ENCODE results near the gene VPS35L.
"Not testable (repeated sequence)": the region's sequence is repeated elsewhere in the genome, so short reads cannot be mapped to it uniquely, and the experiment has no call there.

VPS35L gene

DNA sequence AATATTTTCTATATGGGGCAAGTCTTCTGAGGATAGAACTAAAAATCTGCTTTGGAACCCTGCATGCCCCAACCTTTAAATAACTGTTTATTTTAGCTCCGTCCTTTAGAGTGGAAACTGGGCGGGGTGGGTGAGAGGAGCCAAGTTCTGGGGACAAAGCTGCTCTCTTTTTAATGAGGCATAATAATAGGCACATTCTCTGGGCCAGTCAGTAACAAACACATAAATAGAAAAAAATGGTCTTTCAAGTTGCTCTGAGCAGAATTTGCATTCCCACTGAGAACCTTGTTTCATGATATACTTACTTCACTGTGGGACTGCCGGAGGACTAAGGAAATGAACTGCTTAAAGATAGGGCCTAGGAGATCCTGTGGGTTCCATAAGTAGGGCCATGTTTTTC lies 111.0 kb downstream of the VPS35L start:
- no peak for TF ChIP-seq YY1 (IDR thresholded peaks at IDR 0.05; ENCODE audit: insufficient read depth, insufficient read length)
- no peak for TF ChIP-seq ZNF274 (IDR thresholded peaks at IDR 0.05; ENCODE audit: low read depth, low read length)
- TF ChIP-seq SUZ12 (IDR thresholded peaks at IDR 0.05; ENCODE audit: extremely low read depth, insufficient read depth, insufficient read length): no peak
- no peak overlapping the region for H3K9ac ChIP-seq (ENCODE audit: insufficient read length, low read depth)
- DNase-seq (ENCODE audit: low read depth, low spot score): no peak

DNA sequence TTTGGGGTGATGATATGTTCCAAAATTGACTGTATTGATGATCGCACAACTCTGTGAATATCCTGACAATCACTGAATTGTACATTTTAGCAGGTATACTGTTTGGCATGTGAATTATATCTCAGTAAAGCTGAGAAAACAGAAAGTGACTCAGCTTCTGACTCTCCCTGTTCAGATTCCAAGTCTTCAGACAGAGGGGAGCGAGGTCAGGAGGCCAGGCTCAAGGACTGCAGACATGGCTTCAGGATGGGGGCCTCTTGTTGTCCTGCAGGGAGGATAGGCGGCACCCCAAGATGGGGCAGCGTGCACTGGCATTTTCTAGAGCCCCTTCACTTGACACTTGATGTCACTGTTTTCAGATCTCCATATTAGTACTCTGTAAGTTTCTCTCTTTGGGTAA lies 116.9 kb downstream of the VPS35L start:
- no peak for DNase-seq (ENCODE audit: low read depth, low spot score)
- H3K27me3 ChIP-seq (ENCODE audit: insufficient read depth, insufficient read length): no peaks in the 10 kb centered on the region
- H3K4me3 ChIP-seq (ENCODE audit: insufficient read length, low read depth): no peak overlapping the region
- H3K9me3 ChIP-seq (ENCODE audit: insufficient read depth, low read length): no peaks in the 10 kb centered on the region
- no peaks in the 10 kb centered on the region for H3K4me1 ChIP-seq (ENCODE audit: insufficient read depth, insufficient read length)
- H3K9ac ChIP-seq (ENCODE audit: insufficient read length, low read depth): no peak overlapping the region
- H3K36me3 ChIP-seq (ENCODE audit: insufficient read depth, insufficient read length, low read length): peaks cover 41% of the 10 kb centered on the region
- no peak for TF ChIP-seq SUZ12 (IDR thresholded peaks at IDR 0.05; ENCODE audit: extremely low read depth, insufficient read depth, insufficient read length)
- TF ChIP-seq YY1 (IDR thresholded peaks at IDR 0.05; ENCODE audit: insufficient read depth, insufficient read length): no peak
- no peak for TF ChIP-seq ZNF274 (IDR thresholded peaks at IDR 0.05; ENCODE audit: low read depth, low read length)

More for the DNA sequence above, 111.0 kb downstream of the VPS35L start:
- peaks cover 25% of the 10 kb centered on the region for H3K36me3 ChIP-seq (ENCODE audit: insufficient read depth, insufficient read length, low read length)
- H3K4me3 ChIP-seq (ENCODE audit: insufficient read length, low read depth): no peak overlapping the region
- H3K4me1 ChIP-seq (ENCODE audit: insufficient read depth, insufficient read length): no peaks in the 10 kb centered on the region
- H3K27me3 ChIP-seq (ENCODE audit: insufficient read depth, insufficient read length): no peaks in the 10 kb centered on the region
- peaks cover 19% of the 10 kb centered on the region; the same call in 1 of the 2 replicates for H3K9me3 ChIP-seq (ENCODE audit: insufficient read depth, low read length)

DNA sequence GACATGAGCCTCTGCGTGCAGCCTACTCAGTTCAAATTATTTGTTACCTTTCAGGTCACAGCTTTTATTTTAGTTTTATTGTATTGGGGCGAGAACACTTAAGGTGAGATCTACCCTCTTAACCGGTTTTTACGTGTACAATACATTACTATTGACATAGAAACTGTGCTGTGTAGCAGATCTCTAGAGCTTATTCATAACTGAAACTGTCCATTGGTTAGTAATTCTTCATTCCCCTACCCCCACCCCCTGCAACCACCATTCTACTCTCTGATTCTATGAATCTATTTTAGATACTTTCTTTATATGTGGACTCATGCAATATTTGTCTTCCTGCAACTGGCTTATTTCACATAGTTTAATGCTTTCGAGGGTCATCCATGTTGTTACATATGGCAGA lies 119.0 kb downstream of the VPS35L start:
- peaks cover 34% of the 10 kb centered on the region for H3K36me3 ChIP-seq (ENCODE audit: insufficient read depth, insufficient read length, low read length)
- H3K9me3 ChIP-seq (ENCODE audit: insufficient read depth, low read length): no peaks in the 10 kb centered on the region
- H3K4me1 ChIP-seq (ENCODE audit: insufficient read depth, insufficient read length): no peaks in the 10 kb centered on the region

DNA sequence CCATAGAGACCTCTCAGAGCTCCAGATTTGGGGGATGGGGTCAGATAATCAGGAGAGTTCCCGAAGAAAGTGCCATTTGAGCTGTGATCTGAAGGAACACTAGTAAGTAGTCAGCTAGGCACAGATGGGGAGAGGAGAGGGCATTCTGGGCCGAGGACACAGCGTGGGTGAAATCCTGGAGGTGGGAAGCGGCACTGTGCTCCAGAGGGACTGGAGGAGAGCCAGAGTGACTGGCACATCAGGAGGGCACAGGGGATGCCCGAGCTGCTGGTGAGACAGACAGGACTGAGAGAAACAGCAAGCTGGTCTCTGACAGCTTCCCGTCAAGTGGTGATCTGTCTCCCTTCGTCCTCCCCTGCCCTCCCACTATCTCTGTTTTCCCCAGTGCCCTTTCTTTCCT lies 121.9 kb downstream of the VPS35L start:
- H3K4me3 ChIP-seq (ENCODE audit: insufficient read length, low read depth): no peak overlapping the region
- H3K9me3 ChIP-seq (ENCODE audit: insufficient read depth, low read length): no peaks in the 10 kb centered on the region
- no peaks in the 10 kb centered on the region for H3K27me3 ChIP-seq (ENCODE audit: insufficient read depth, insufficient read length)
- no peak overlapping the region for H3K9ac ChIP-seq (ENCODE audit: insufficient read length, low read depth)
- H3K4me1 ChIP-seq (ENCODE audit: insufficient read depth, insufficient read length): no peaks in the 10 kb centered on the region
- no peak for TF ChIP-seq SUZ12 (IDR thresholded peaks at IDR 0.05; ENCODE audit: extremely low read depth, insufficient read depth, insufficient read length)
- no peak for TF ChIP-seq YY1 (IDR thresholded peaks at IDR 0.05; ENCODE audit: insufficient read depth, insufficient read length)
- no peak for TF ChIP-seq ZNF274 (IDR thresholded peaks at IDR 0.05; ENCODE audit: low read depth, low read length)
- DNase-seq (ENCODE audit: low read depth, low spot score): no peak
- H3K36me3 ChIP-seq (ENCODE audit: insufficient read depth, insufficient read length, low read length): peaks cover 38% of the 10 kb centered on the region

More for the DNA sequence above, 119.0 kb downstream of the VPS35L start:
- TF ChIP-seq SUZ12 (IDR thresholded peaks at IDR 0.05; ENCODE audit: extremely low read depth, insufficient read depth, insufficient read length): no peak
- no peak for TF ChIP-seq YY1 (IDR thresholded peaks at IDR 0.05; ENCODE audit: insufficient read depth, insufficient read length)
- TF ChIP-seq ZNF274 (IDR thresholded peaks at IDR 0.05; ENCODE audit: low read depth, low read length): no peak
- no peaks in the 10 kb centered on the region for H3K27me3 ChIP-seq (ENCODE audit: insufficient read depth, insufficient read length)
- no peak overlapping the region for H3K9ac ChIP-seq (ENCODE audit: insufficient read length, low read depth)
- DNase-seq (ENCODE audit: low read depth, low spot score): no peak
- no peak overlapping the region for H3K4me3 ChIP-seq (ENCODE audit: insufficient read length, low read depth)

DNA sequence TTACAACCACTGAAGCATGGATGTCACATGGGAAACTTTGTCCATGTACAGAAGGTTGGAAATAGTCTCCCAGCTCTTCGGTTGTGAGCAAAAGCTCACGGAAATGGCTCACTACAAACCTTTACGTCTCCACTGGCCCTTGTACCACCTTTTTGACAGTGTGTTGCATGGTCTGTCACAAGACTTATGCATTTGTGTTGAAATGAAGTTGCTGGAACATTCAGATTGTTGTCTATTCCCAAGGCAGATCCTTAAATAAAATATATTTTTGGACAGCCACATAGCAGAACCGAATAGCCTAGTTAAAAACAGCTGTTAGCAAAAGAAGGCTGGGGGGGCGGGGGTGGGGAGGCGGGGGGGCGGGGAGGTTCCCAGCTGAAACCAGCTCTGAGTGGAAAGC lies 123.3 kb downstream of the VPS35L start:
- Histone ChIP-seq H3K4me3 (ENCODE audit: insufficient read length, low read depth) (no peak overlapping the region), H3K27me3 (ENCODE audit: insufficient read depth, insufficient read length) (no peaks in the 10 kb centered on the region), H3K4me1 (ENCODE audit: insufficient read depth, insufficient read length) (no peaks in the 10 kb centered on the region), H3K36me3 (ENCODE audit: insufficient read depth, insufficient read length, low read length) (peaks cover 49% of the 10 kb centered on the region), H3K9ac (ENCODE audit: insufficient read length, low read depth) (no peak overlapping the region), H3K9me3 (ENCODE audit: insufficient read depth, low read length) (peaks cover 5% of the 10 kb centered on the region; the same call in 1 of the 2 replicates)
- no peak for TF ChIP-seq SUZ12 (IDR thresholded peaks at IDR 0.05; ENCODE audit: extremely low read depth, insufficient read depth, insufficient read length)
- no peak for TF ChIP-seq ZNF274 (IDR thresholded peaks at IDR 0.05; ENCODE audit: low read depth, low read length)
- TF ChIP-seq YY1 (IDR thresholded peaks at IDR 0.05; ENCODE audit: insufficient read depth, insufficient read length): no peak
- no peak for DNase-seq (ENCODE audit: low read depth, low spot score)

DNA sequence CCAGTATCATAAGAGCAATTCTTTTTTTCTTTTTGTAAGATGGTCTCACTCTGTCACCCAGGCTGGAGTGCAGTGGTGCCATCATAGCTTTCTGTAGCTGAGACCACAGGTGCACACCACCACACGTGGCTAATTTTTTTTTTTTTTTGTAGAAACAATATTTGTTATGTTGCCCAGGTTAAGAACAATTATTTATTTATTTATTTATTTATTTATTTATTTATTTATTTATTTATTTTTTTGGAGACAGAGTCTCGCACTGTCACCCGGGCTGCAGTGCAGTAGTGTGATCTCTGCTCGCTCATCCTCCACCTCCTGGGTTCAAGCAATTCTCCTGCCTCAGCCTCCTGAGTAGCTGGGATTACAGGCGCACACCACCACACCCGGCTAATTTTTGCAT lies 123.8 kb downstream of the VPS35L start:
- H3K4me3 ChIP-seq (ENCODE audit: insufficient read length, low read depth); DNase-seq (ENCODE audit: low read depth, low spot score); H3K27me3 ChIP-seq (ENCODE audit: insufficient read depth, insufficient read length); H3K4me1 ChIP-seq (ENCODE audit: insufficient read depth, insufficient read length); H3K9ac ChIP-seq (ENCODE audit: insufficient read length, low read depth); H3K9me3 ChIP-seq (ENCODE audit: insufficient read depth, low read length): not testable (repeated sequence)
- H3K36me3 ChIP-seq (ENCODE audit: insufficient read depth, insufficient read length, low read length): peaks cover 52% of the 10 kb centered on the region

DNA sequence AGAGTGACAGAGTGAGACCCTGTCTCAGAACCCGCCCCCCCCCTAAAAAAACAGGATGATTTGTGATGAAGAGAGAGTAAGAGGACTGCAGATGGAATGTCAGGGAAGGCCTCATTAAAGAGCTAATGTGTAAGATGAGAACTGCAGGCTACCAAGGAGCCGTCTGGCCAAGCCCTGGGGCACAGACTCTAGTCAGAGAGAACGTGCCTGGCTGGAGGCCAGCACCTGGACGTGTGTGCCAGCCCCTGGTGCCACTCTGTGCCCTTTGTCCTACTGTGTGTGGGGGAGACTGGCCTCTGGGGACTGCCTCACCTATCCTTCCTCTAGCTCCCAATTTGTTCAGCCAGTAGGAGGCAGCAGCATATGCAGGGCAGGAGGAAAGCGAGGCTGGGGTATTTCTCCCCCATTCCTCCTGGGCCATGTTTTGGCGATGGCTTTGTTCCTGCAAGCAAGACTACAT lies 125.4 kb downstream of the VPS35L start:
- peaks cover 13% of the 10 kb centered on the region for H3K9me3 ChIP-seq (ENCODE audit: insufficient read depth, low read length)
- DNase-seq (ENCODE audit: low read depth, low spot score): no peak
- H3K4me3 ChIP-seq (ENCODE audit: insufficient read length, low read depth): no peak overlapping the region
- no peaks in the 10 kb centered on the region for H3K27me3 ChIP-seq (ENCODE audit: insufficient read depth, insufficient read length)
- peaks cover 54% of the 10 kb centered on the region for H3K36me3 ChIP-seq (ENCODE audit: insufficient read depth, insufficient read length, low read length)
- H3K4me1 ChIP-seq (ENCODE audit: insufficient read depth, insufficient read length): no peaks in the 10 kb centered on the region
- TF ChIP-seq YY1 (IDR thresholded peaks at IDR 0.05; ENCODE audit: insufficient read depth, insufficient read length): no peak
- TF ChIP-seq SUZ12 (IDR thresholded peaks at IDR 0.05; ENCODE audit: extremely low read depth, insufficient read depth, insufficient read length): no peak
- TF ChIP-seq ZNF274 (IDR thresholded peaks at IDR 0.05; ENCODE audit: low read depth, low read length): no peak
- no peak overlapping the region for H3K9ac ChIP-seq (ENCODE audit: insufficient read length, low read depth)

DNA sequence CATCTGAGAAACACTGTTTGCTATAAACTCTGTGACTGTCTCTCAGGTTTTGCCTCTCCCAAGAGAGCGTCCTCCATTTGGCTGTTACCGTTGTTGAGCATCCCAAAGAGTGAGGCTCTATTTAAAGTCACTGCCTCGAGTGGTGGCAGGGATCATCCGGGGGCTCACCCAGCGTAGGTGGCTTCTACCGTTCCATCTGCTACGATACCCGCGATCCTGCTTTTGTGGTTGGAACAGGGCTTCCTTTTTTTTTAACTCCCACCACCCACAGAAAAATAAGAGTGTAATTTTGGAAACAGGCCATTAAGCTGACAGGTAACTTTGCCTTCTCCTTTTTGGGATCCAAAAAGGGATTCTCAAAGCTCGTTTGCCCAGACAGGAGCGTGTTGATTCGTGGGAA lies 126.1 kb downstream of the VPS35L start:
- Histone ChIP-seq H3K9ac (ENCODE audit: insufficient read length, low read depth) (no peak overlapping the region), H3K36me3 (ENCODE audit: insufficient read depth, insufficient read length, low read length) (peaks cover 50% of the 10 kb centered on the region), H3K27me3 (ENCODE audit: insufficient read depth, insufficient read length) (no peaks in the 10 kb centered on the region), H3K9me3 (ENCODE audit: insufficient read depth, low read length) (peaks cover 13% of the 10 kb centered on the region), H3K4me1 (ENCODE audit: insufficient read depth, insufficient read length) (no peaks in the 10 kb centered on the region), H3K4me3 (ENCODE audit: insufficient read length, low read depth) (no peak overlapping the region)
- no peak for TF ChIP-seq SUZ12 (IDR thresholded peaks at IDR 0.05; ENCODE audit: extremely low read depth, insufficient read depth, insufficient read length)
- no peak for DNase-seq (ENCODE audit: low read depth, low spot score)
